C4-2B (cell line): ENCODE results near the gene ADGRB3.

Source experiments
- H3K27ac ChIP-seq: fragments of 450-650 bp; 2 replicates; pipeline ENCODE4 v1.5.1; 2017
- CTCF ChIP-seq: fragments of 450-650 bp; conservative IDR thresholded peaks from 2 replicates; pipeline ENCODE4 v1.5.1; 2017; ENCODE audit warnings: mild to moderate bottlenecking
- ZFX ChIP-seq: fragments of 450-650 bp; IDR thresholded peaks from 2 replicates; pipeline ENCODE4 v1.6.1; 2017

The ADGRB3 gene

GRCh38 chr6:69180361-69181067 is 545.4 kb downstream of the ADGRB3 start:
- H3K27ac ChIP-seq = no peak overlapping the region

GRCh38 chr6:69181964-69182363 is 546.9 kb downstream of the ADGRB3 start:
- H3K27ac ChIP-seq = no peak overlapping the region
- no peak for TF ChIP-seq ZFX
- TF ChIP-seq CTCF = no peak

More at GRCh38 chr6:69180361-69181067, 545.4 kb downstream of the ADGRB3 start:
- no peak for TF ChIP-seq ZFX
- no peak for TF ChIP-seq CTCF

GRCh38 chr6:69185276-69185675 is 550.2 kb downstream of the ADGRB3 start:
- H3K27ac ChIP-seq = no peak overlapping the region
- TF ChIP-seq CTCF = no peak
- TF ChIP-seq ZFX = no peak

- H3K27ac ChIP-seq = no peak overlapping the region
- TF ChIP-seq CTCF (no peak), ZFX (no peak)
Observed at GRCh38 chr6:69202768-69203167, 567.7 kb downstream of the ADGRB3 start.

- H3K27ac ChIP-seq = no peak overlapping the region
- no peak for TF ChIP-seq ZFX
- no peak for TF ChIP-seq CTCF
Observed at GRCh38 chr6:69216127-69216526, 581.0 kb downstream of the ADGRB3 start.

- TF ChIP-seq CTCF = no peak
- TF ChIP-seq ZFX = no peak
- H3K27ac ChIP-seq = no peak overlapping the region
Observed at GRCh38 chr6:69217343-69217742, 582.3 kb downstream of the ADGRB3 start.

GRCh38 chr6:69220375-69220774 is 585.3 kb downstream of the ADGRB3 start:
- H3K27ac ChIP-seq = no peak overlapping the region
- TF ChIP-seq ZFX = no peak
- no peak for TF ChIP-seq CTCF
